BE2C (cell line): ENCODE data around the gene TRMU.
"Not testable (repeated sequence)": the region's sequence is repeated elsewhere in the genome, so short reads cannot be mapped to it uniquely, and the experiment has no call there.

ENCODE experiments used
- DNase-seq: peaks from one replicate; pipeline ENCODE4 v3.0.0-alpha.2; 2020
- H3K27me3 ChIP-seq: fragments of 250-450 bp; sonication (Bioruptor Pico); 2 replicates; pipeline ENCODE4 v1.5.1; 2020; ENCODE audit warnings: mild to moderate bottlenecking
- H3K36me3 ChIP-seq: fragments of 250-450 bp; sonication (Bioruptor Pico); 2 replicates; pipeline ENCODE4 v1.5.1; 2020; ENCODE audit warnings: mild to moderate bottlenecking
- H3K4me1 ChIP-seq: fragments of 250-450 bp; sonication (Bioruptor Pico); 2 replicates; pipeline ENCODE4 v1.5.1; 2020
- H3K4me3 ChIP-seq: 2 replicates; pipeline ENCODE4 v1.5.1; 2011; ENCODE audit warnings: low read depth, low read length
- H3K9me3 ChIP-seq: fragments of 250-450 bp; sonication (Bioruptor Pico); 2 replicates; pipeline ENCODE4 v1.5.1; 2020
- CTCF ChIP-seq: IDR thresholded peaks from 2 replicates; pipeline ENCODE4 v1.5.1; 2012; ENCODE audit warnings: mild to moderate bottlenecking, low read depth, low read length

Gene TRMU

GRCh38 chr22:46312056-46312455 is 23.5 kb upstream of the TRMU start:
- no peaks in the 10 kb centered on the region for H3K9me3 ChIP-seq
- no peaks in the 10 kb centered on the region for H3K27me3 ChIP-seq
- no peak overlapping the region for H3K4me3 ChIP-seq
- DNase-seq = no peak
- TF ChIP-seq CTCF = no peak
- H3K4me1 ChIP-seq = no peaks in the 10 kb centered on the region
- H3K36me3 ChIP-seq = peaks cover 70% of the 10 kb centered on the region

DNA sequence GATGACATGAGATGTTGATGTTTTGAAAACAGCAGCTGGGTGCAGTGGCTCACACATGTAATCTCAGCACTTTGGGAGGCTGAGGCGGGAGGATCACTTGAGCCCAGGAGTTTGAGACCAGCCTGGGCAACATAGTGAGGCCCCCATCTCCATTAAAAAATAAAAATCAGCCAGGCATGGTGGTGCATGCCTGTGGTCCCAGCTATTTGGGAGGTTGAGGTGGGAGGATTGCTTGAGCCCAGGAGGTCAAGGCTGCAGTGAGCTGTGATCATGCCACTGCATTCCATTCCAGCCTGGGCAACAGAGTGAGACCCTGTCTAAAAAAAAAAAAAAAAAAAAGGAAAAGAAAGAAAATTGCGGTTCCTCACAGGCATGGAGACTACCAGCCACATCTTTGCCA is 22.7 kb upstream of the TRMU start:
- not testable (repeated sequence) for H3K4me3 ChIP-seq, H3K9me3 ChIP-seq, DNase-seq, H3K4me1 ChIP-seq, H3K27me3 ChIP-seq
- peaks cover 78% of the 10 kb centered on the region for H3K36me3 ChIP-seq

GRCh38 chr22:46315976-46316375 is 19.5 kb upstream of the TRMU start:
- no peak for DNase-seq
- H3K9me3 ChIP-seq = no peaks in the 10 kb centered on the region
- TF ChIP-seq CTCF = no peak
- peaks cover 79% of the 10 kb centered on the region for H3K36me3 ChIP-seq
- no peaks in the 10 kb centered on the region for H3K27me3 ChIP-seq
- no peak overlapping the region for H3K4me3 ChIP-seq
- no peaks in the 10 kb centered on the region for H3K4me1 ChIP-seq

DNA sequence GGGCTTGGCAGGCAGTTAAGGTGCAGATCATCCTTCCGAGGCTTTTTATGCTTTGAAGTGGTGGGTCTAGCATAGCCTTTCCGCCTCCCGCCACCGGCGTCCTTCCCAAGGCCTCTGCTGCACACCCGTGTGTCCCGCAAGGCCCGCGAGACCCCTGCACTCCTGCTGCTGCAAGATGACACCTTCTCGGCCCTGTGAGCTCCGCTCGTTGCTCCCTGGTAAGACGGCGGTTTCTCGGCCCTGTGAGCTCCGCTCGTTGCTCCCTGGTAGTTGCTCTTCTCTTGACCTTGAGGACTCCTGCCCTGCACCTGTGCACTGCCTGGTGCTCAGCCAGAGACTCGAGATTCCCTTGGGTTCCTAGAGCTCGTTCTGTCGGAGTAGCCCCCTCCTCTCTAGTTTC is 17.9 kb upstream of the TRMU start:
- Histone ChIP-seq H3K4me1 (no peaks in the 10 kb centered on the region), H3K9me3 (no peaks in the 10 kb centered on the region), H3K27me3 (no peaks in the 10 kb centered on the region), H3K4me3 (no peak overlapping the region), H3K36me3 (peaks cover 80% of the 10 kb centered on the region)
- no peak for DNase-seq
- TF ChIP-seq CTCF = no peak

DNA sequence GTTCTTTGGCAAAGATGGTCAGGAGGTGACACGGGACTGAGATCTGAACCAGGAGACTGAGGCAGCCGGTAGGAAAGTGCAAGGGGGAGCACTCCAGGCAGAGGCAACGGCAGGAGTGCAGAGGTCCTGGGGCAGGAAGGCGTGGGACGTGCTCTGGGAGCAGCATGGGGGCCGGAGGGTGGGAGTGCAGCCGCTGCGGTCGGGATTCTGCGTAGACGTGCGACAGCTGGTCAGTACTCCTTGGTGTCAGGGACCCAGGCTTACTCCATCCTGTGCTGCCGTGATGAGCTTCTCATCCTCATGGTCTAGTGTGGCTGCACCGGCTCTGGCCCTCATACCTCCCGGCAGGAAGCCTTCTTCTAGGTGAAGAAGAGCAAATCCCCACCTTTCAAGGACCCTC is 16.9 kb upstream of the TRMU start:
- DNase-seq = no peak
- no peak for TF ChIP-seq CTCF
- Histone ChIP-seq H3K4me1 (no peaks in the 10 kb centered on the region), H3K9me3 (no peaks in the 10 kb centered on the region), H3K36me3 (peaks cover 85% of the 10 kb centered on the region), H3K27me3 (no peaks in the 10 kb centered on the region), H3K4me3 (no peak overlapping the region)

DNA sequence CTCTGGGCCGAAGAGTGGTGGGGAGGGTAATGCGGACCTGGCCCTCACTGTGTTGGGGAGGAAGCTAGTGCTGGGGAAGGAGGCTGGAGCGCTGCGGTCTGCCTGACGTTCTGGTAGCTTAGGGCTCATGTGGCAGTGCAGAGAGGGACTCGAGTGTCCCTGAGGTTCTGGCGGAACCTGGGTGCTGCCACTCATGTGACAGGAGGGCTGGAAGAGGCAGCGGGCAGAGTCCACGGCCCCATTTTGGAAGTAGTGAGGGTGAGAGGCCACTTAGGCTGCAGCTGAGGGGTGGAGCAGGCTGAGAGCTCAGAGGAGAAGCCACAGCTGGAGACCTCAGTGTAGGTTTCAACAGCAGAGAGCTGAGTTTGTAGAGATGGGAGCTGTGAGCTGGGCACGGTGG is 16.2 kb upstream of the TRMU start:
- Histone ChIP-seq H3K4me1 (no peaks in the 10 kb centered on the region), H3K4me3 (no peak overlapping the region), H3K36me3 (peaks cover 86% of the 10 kb centered on the region), H3K9me3 (no peaks in the 10 kb centered on the region), H3K27me3 (no peaks in the 10 kb centered on the region)
- DNase-seq = no peak
- TF ChIP-seq CTCF = no peak

DNA sequence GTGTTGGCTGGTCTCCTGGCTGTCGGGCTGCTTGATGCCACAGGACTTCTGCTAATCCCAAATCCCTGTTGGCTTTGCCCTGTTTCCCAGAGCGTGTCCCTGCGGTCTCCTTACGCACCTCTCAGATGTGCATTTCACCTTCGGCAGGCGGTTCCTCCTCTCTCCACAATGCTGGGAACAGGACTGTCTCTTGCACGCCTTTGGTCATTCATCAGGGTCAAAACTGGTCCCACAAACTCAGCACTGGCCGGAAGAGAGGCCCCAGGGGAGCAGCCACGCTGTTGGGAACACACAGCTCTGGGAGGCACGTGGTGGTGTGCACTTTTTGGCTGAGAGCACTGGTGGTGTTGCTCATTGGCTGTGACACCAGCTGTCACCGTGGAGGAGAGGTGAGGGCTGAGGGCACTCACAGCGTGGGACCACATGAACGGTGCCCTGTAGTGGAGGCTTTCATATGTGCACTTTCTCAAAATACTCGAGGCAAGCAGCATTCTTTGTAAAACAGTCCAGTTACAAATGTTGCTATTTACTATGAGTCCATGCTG is 15.3 kb upstream of the TRMU start:
- no peaks in the 10 kb centered on the region for H3K27me3 ChIP-seq
- no peak for TF ChIP-seq CTCF
- H3K4me1 ChIP-seq = no peaks in the 10 kb centered on the region
- no peaks in the 10 kb centered on the region for H3K9me3 ChIP-seq
- DNase-seq = no peak
- H3K4me3 ChIP-seq = no peak overlapping the region
- peaks cover 85% of the 10 kb centered on the region for H3K36me3 ChIP-seq
